GM21825 (cell line): ENCODE data around the gene ADGRF3.
A peak's percentile ranks its signal among the peaks of the same experiment; 100 is the strongest.
"Not testable (repeated sequence)": the region's sequence is repeated elsewhere in the genome, so short reads cannot be mapped to it uniquely, and the experiment has no call there.

Source experiments
- ATAC-seq: cut with Tn5 transposase; IDR thresholded peaks from one replicate; pipeline ENCODE4 v1.9.1; 2021; ENCODE audit warnings: mild to moderate bottlenecking, moderate library complexity; ENCODE audit not compliant: unreplicated experiment

The ADGRF3 gene

DNA sequence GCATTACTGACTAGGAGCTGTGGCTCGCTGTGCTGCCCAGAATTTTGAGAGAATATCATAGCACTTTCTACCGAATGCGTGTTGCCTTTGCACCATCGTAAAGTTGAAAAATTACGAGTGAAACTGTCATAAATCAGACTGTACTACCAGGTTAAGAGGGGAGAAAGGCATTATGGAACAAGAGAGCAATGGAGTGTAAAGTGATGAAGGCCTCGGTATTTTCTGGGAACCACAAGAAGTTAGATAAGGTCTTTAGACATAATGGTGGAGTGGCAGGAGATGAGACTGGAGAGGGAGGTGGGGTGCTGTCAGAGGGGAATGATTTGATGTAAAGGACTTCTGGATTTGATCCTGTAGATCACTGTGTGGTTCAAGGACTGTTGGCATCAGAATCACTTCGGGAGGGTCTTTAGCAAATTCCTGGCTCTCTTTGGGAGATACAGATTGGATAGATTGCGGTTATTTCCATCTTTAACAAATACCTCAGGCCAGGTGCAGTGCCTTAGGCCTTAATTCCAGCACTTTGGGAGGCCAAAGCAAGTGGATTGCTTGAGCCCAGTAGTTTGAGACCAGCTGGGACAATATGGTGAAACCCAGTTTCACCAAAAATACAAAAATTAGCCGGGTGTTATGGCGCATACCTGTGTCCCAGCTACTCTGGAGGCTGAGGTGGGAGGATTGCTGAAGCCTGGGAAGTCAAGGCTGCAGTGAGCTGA is 4.9 kb upstream of the ADGRF3 start:
- no peak for ATAC-seq

DNA sequence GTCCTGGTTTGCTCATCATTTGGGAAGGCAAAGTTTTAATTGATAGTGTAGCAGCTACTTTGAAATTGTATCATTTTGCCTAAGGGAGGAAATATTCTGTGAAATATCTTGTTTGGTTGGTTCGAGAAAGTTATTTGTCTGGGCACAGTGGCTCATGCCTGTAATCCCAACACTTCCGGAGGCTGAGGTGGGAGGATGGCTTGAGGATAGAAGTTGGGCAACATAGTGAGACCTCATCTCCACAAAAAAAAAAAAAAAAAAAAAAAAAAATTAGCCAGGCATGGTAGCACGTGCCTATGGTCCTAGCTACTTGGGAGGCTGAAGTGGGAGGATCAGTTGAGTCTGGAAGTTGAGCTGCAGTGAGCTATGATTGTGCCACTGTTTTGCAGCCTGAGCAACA is 3.1 kb upstream of the ADGRF3 start:
- ATAC-seq, result no peak

DNA sequence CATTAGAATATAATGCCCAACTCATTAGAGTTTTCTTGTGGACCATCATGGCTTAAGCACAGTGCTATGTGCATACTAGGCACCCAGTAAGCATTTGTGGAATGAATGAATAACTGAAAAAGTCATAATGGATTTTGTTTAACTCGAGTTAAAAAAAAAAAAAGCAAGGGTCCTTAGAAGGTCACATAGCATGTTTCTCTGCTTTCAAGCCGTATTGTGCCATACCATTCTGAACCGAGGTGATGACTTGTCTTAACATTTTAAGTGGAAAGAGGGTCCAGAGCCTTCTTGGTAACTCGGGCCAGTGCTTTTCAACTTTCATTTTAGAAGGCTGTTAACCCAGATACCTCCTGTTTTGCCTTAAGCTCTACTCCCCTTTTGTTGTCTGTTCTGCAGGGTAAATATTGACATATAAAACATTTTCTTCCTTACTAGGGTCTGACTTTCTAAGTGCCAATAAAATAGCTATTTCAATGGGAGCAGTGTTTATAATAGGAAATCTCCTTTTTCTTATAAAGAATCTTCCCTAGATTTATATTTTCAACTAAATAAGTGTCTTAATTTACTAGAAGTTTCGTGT is 787 bp upstream of the ADGRF3 start:
- no peak for ATAC-seq

DNA sequence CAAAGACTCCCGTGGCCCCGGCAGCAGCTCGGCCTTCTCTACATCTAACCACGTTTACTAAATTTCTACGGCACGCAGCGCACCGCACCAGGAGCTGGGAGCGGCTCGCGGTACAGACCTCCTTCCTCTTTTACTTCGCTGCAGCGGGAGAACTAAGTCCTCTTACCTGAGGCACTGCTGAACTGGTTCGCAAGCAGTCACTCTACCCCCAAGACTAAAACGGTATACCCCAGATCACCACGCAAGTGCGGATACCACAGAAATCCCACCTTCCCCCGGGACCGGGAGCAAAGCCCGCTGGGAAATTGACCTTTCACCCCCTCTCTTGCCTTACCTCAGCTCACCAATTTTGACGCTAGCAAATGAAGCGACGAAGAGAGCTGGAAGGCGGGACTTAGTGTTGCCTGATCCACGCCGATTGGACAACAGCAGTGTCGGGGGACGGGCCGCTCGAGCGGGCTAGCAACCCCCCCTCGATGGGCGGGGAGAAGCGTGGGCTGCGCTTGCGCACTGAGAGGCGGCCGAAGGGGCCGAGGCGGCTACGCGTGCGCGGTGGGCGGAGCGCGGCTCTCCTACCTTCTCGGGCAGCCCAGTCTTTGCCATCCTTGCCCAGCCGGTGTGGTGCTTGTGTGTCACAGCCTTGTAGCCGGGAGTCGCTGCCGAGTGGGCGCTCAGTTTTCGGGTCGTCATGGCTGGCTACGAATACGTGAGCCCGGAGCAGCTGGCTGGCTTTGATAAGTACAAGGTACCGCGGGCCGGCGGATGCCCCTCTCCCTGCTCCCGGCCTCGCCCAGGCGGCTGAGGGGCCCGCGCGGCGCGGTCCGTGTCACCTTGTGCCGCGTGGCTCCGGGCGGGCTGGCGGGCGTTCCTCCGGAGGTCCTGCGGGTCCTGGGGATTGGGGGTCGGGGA is 790 bp downstream of the ADGRF3 start, which contains the start of gene SELENOI:
Gene SELENOI, plus strand, starts transcription at position 599 of the 909 bp plus-strand sequence. Its CDS starts 90 bp downstream, at position 689.
- ATAC-seq, result peak; percentile 92

DNA sequence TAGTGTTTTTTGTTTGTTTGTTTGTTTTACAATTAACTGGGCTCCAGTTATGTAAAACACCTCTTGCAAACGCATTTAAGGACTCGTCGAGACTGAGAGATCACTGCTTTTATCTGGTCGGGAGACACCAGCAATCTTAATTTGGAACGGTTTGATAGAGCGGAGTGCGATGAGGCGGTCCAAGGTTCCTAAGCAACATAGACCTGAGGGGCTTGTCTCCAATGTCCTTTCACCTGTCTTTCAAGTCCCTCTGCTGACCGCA is 1.4 kb downstream of the ADGRF3 start:
- no peak for ATAC-seq

DNA sequence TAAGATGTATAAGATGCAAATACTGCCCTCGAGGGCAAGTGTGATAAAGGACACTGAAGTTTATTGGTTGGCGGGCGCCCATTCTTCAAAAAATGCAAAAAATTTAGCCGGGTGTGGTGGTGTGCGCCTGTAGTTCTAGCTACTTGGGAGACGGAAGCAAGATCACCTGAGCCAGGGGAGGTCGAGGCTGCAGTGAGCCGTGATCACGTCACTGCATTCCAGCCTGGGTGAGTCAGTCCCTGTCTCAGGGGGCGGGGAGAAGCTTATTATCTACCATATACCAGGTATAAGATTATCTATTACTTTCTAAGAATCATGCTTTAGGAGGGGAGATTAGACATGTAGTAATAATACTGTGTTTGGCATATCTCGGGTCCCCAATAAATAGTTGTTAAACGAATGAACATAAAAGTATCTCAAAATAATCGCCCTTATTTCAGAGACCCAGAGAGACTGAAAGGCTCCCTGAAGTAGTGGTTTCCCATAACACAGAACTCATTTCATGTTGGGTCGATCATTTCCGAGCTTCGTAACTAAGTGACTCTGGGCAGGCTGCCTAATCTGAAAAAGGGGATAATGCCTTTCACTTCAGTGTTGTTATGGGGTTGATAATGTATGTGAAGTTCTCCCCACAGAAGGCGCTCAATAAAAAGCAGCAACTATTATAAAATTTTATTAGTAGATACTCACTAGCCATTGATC is 1.9 kb downstream of the ADGRF3 start:
- no peak for ATAC-seq

DNA sequence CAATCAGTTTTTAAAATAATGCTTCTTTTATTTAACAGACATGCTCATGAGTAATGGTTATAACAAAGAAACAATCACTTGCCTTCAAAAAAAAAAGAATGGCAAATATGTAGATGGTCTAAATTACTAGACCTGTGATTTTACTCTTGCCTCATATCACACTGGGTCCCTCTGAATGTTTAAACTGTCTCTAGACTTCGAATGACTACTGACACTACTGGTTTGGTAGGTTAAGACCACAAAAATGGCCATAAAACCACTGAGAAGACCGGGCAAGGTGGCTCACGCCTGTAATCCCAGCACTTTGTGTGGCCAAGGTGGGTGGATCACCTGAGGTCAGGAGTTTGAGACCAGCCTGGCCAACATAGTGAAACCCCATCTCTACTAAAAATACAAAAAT is 5.8 kb downstream of the ADGRF3 start:
- no peak for ATAC-seq

DNA sequence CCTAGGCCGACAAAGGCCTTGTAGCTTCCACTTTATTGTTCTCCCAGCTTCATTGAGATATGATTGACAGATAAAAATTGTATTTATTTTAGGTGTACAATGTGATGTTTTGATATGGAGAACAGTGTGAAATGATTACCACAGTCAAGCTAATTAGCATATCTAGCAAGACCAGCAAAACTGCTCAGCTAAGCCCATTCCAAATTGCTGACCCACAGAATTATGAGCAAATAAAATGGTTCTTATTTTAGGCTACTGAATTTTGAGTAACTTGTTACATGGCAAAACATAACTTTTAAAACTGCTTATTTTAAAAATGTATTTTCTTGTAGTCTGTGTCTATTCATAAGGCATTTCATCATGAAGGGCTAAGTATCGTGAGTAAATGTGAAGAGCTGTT is 9.3 kb downstream of the ADGRF3 start:
- no peak for ATAC-seq

DNA sequence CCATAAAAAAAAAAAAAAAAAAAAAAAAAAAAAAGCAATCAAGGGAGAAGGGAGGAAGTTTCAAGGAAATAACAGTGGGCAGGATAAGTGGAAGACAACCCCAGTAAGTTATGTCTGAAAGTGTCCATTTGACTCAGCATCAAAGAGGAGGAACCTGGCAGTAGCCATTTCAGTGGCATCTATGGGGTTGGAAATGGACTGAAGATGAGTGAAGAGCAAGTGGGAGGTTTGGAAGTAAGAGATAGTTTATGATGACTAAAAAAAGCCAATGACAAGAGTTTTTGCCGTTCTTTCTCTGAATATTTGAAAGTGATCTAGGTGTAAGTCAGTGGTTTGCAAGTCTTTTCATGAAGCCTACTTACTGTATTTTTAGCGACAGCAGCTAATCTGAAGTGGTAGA is 9.9 kb downstream of the ADGRF3 start:
- ATAC-seq, result no peak

DNA sequence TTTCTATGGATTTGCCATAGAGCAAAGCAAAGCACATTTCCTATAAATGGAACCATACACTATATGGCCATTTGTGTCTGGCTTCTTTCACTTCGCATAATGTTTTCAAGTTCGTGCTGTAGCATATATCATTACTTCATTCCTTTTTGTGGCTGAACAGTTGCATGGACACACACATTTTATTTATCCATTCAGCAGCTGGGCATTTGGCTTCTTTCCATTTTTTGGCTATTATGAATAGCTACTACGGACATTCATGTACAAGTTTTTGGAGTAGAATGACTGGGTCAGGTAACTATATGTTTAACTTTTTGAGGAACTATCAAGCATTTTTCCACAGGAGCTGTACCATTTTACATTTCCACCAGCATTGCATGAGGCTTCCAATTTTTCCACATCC is 11.4 kb downstream of the ADGRF3 start:
- no peak for ATAC-seq

DNA sequence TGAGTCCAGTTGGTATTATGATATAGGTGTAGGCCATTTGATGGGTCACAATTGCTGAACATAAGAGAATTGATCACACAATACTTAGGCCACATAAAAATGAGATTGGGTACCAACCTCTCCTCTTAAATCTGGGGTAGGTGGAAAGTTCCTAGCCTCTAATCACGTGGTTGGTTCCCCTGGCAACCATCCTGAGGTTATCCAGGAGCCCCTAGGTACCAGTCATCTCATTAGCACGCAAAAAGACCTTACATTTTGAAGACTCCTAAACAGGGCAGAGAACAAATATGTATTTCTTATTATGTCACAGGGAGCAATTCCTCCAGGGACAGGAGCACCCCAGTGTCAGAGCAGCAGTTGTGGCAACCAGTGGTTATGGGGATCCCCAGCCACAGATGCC is 13.3 kb downstream of the ADGRF3 start:
- no peak for ATAC-seq

DNA sequence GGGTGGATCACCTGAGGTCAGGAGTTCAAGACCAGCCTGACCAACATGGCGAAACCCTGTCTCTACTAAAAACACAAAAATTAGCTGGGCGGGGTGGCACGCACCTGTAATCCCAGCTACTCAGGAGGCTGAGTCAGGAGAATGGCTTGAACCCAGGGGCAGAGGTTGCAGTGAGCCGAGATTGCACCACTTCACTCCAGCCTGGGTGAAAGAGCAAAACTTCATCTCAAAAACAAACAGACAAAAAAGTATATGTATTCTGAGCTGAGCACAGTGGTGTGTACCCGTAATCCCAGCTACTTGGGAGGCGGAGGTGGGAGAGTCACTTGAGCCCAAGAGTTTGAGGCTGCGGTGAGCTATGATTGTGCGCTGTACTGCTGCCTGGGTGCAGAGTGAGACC is 15.3 kb downstream of the ADGRF3 start:
- not testable (repeated sequence) for ATAC-seq

DNA sequence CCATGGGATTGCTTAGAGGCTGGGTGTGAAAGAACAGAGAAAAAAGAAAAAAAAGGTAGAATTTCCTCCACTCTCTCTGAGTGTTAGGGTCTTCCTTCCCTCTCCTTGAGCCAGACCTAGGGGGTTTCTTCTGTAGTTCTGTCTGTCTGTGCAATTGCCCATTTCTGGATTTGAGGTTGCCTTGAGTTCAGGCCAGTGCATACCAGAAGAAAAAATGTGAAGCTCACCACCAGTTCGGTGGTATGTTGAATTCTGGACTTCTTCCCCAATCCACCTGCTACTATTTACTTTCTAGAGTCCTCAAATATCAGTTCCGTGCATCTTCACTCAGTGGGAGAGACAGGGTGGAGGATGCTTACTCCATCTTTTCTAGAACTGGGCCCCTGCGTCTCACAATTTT is 16.0 kb downstream of the ADGRF3 start:
- ATAC-seq, result no peak

DNA sequence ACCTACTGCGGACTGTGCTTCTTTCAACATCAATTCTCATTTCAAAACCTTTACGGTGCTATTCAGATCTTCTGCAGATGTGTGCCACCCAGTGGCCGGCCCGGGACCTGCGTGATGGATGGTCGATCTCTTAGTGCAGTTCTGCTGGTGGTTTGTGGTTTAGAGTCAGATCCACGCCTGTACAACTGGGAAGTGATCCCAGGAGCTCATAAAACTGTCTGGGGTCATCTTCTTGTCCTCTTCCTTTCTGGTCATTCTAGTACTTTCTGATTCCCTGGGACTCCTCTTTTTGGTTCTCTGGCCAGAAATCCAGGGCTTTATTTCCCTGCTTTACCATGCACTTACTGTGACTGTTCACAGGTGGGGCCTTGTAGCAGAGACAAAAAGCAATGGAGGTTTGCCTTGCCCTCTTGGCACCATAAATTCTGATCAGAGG is 16.5 kb downstream of the ADGRF3 start:
- peak; percentile 82 for ATAC-seq

DNA sequence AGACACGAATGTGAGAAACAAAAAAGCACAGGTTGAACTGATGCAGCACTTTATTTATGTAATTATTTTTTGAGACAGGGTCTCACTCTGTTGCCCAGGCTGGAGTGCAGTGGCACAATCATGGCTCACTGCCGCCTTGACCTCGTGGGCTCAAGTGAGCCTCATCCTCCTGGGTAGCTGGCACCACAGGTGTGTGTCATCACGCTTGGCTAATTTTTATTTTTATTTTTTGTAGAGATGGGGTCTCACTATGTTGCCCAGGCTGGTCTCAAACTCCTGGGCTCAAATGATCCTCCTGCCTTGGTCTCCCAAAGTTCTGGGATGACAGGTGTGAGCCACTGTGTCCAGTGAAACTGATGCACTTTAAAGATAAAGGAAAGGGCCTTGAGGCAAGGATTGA is 17.5 kb downstream of the ADGRF3 start:
- ATAC-seq, result not testable (repeated sequence)

DNA sequence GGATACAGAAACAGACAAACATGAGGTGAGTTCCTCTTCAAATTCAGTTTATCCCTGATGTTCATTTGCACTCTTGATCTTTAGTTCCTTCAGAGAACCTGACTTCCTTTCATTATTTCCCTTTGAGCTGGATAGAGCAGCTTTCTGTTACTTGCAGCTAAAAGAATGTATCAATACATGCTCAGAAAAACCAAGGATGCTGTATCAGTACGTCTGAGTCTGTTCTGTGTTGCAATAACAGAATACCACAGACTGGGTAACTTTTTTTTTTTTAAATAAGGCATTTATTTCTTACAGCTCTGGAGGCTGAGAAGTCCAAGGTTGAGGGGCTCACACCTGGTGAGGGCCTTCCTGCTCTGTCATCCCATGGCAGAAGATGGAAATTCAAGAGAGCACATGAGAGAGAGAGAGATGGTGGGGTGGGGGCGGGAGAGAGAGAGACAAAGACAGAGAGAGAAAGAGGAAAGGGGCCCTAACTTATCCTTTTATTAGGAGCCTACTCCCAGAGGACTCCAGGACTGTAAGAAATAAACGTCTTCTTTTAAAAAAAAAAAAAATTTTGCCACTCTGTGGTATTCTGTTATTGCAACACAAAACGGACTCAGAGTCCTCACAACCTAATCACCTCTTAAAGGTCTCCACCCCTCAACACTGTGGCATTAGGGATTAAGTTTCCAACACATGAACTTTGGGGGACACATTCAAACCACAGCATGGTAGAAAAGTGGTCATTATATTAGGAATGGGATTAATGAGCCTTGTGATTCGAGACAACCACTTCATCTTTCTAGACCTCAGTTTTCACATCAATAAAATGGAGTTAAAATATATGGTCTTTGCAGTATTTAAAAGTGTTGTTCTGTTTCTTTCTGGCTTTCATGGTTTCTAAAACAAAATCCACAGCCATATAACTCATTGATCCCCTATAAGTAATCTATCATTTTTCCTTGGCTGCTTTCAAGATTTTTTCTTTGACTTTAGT is 19.0 kb downstream of the ADGRF3 start:
- ATAC-seq, result no peak

DNA sequence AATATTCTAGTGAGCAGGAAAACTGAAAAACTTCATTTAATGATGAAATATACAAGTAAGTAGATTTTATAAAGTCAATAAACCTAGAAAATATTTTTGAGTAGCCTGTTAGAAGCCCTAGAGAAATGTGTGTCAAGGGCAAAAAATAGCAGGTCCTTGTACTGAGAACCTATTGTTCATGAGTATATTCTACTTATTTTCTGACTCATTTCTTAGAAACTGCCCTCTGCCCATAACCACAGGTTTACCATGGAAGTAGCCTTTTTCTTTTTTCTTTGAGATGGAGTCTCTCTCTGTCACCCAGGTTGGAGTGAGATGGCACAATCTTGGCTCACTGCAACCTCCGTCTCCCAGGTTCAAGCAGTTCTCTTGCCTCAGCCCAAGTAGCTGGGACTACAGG is 20.1 kb downstream of the ADGRF3 start:
- no peak for ATAC-seq

DNA sequence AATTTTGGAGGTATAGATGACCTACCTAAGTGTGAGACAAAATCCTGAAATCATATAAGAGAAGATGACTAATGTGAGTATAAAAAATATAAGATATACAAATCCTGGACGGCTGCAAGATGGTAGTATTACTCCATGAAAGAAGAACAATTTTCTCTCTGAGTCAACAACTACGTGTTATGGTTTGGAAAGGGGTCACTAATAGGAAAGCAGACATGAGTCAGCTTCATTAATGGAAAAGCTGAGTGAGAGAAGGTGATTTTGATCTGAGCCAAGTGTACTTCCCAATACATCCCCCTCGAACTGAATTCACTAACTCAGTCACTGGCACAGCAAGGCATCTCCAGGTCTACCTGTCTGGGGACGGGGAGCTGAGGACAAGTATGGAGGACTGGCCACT is 20.7 kb downstream of the ADGRF3 start:
- ATAC-seq, result no peak

DNA sequence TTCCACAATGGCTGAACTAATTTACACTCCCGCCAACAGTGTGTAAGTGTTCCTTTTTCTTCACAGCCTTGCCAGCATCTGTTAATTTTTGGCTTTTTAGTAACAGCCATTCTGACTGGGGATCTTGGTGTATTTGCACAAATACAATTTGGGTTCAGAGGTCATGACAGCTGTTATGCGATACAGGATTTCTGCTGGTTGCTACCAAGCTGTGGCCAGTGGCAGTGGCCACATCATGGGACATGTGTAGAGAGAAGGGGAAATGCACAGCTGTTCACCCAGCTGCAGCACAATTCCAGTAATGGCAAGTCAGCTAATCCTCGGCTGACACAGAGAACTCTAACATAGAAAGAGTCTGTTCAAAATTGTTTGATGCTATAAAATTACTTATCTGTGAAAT is 21.7 kb downstream of the ADGRF3 start:
- ATAC-seq, result no peak

DNA sequence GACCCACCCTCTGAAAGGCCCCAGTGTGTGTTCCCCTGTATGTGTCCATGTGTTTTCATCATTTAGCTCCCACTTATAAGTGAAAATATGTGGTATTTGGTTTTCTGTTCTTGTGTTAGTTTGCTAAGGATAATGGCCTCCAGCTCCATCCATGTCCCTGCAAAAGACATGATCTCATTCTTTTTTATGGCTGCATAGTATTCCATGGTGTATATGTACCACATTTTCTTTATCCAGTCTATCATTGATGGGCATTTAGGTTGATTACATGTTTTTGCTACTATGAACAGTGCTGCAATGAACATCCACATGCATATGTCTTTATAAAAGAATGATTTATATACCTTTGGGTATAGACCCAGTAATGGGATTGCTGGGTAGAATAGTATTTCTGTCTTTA is 22.1 kb downstream of the ADGRF3 start:
- not testable (repeated sequence) for ATAC-seq
